ENCODE results near the gene PARP3. TPM values are rescaled to one million over a fixed set of nuclear protein-coding genes. Genes with fewer than 3 reads are reported as not detected.

The PARP3 gene
- total RNA-seq, 1 donor from 2014 or later = 15.8 TPM

GRCh38 chr3:51945926-51946705, 4.0 kb downstream of the PARP3 start:
- no peaks in the 10 kb centered on the region for H3K9me3 Mint-ChIP-seq
- no peaks in the 10 kb centered on the region for H3K27me3 Mint-ChIP-seq (ENCODE audit: low read depth)
- H3K4me3 Mint-ChIP-seq (ENCODE audit: low read depth) = no peak overlapping the region
- no peak overlapping the region for H3K27ac Mint-ChIP-seq
- peaks cover 1% of the 10 kb centered on the region for H3K36me3 Mint-ChIP-seq (ENCODE audit: low read depth)
- peaks cover 6% of the 10 kb centered on the region for H3K4me1 Mint-ChIP-seq (ENCODE audit: low read depth)
- intact Hi-C loops (cut with micrococcal nuclease) = no loop called here
- no peak for DNase-seq (ENCODE audit: low spot score)

DNA sequence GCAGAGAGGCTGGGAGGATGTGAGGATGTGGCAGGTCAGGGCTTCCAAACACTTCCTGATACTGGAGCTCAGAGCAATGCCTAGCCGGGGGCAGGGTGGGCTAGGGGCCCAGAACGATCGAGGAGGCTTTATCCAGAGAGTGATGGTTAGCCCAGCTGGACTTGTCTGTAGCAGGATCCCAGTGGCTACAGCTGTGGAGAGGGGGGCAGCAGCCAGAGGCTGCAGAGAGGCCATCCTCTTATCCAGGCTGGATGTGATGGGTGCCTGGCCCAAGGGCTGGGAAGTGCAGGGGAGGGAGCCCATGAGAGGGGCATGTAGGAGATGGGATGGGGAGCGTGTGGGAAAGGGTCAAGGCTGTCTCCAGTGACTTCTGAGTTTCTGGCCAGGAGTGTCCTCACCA, 4.6 kb downstream of the PARP3 start:
- intact Hi-C loops (cut with micrococcal nuclease) = no loop called here
- no peak for DNase-seq (ENCODE audit: low spot score)
- Mint-ChIP-seq H3K9me3 (no peaks in the 10 kb centered on the region), H3K36me3 (ENCODE audit: low read depth) (no peaks in the 10 kb centered on the region), H3K27ac (no peak overlapping the region), H3K4me1 (ENCODE audit: low read depth) (peaks cover 5% of the 10 kb centered on the region), H3K4me3 (ENCODE audit: low read depth) (no peak overlapping the region), H3K27me3 (ENCODE audit: low read depth) (no peaks in the 10 kb centered on the region)

GRCh38 chr3:51947215-51947900, 5.2 kb downstream of the PARP3 start:
- intact Hi-C loops (cut with micrococcal nuclease) = no loop called here
- no peak overlapping the region for H3K4me3 Mint-ChIP-seq (ENCODE audit: low read depth)
- H3K36me3 Mint-ChIP-seq (ENCODE audit: low read depth) = no peaks in the 10 kb centered on the region
- H3K27me3 Mint-ChIP-seq (ENCODE audit: low read depth) = peaks cover 3% of the 10 kb centered on the region
- no peaks in the 10 kb centered on the region for H3K9me3 Mint-ChIP-seq
- DNase-seq (ENCODE audit: low spot score) = no peak
- H3K27ac Mint-ChIP-seq = no peak overlapping the region
- H3K4me1 Mint-ChIP-seq (ENCODE audit: low read depth) = peaks cover 5% of the 10 kb centered on the region

- Mint-ChIP-seq H3K4me3 (ENCODE audit: low read depth) (no peak overlapping the region), H3K9me3 (no peaks in the 10 kb centered on the region), H3K36me3 (ENCODE audit: low read depth) (no peaks in the 10 kb centered on the region), H3K27ac (no peak overlapping the region), H3K4me1 (ENCODE audit: low read depth) (peaks cover under 1% of the 10 kb centered on the region), H3K27me3 (ENCODE audit: low read depth) (peaks cover 4% of the 10 kb centered on the region)
- no peak for DNase-seq (ENCODE audit: low spot score)
- intact Hi-C loops (cut with micrococcal nuclease) = no loop called here
Measured at GRCh38 chr3:51948016-51948580, 5.9 kb downstream of the PARP3 start.

GRCh38 chr3:51949121-51949520, 7.0 kb downstream of the PARP3 start:
- H3K36me3 Mint-ChIP-seq (ENCODE audit: low read depth) = no peaks in the 10 kb centered on the region
- intact Hi-C loops (cut with micrococcal nuclease) = no loop called here
- H3K27me3 Mint-ChIP-seq (ENCODE audit: low read depth) = peaks cover 15% of the 10 kb centered on the region
- H3K27ac Mint-ChIP-seq = no peak overlapping the region
- H3K9me3 Mint-ChIP-seq = no peaks in the 10 kb centered on the region
- H3K4me3 Mint-ChIP-seq (ENCODE audit: low read depth) = no peak overlapping the region
- no peak for DNase-seq (ENCODE audit: low spot score)
- H3K4me1 Mint-ChIP-seq (ENCODE audit: low read depth) = no peaks in the 10 kb centered on the region

- intact Hi-C loops (cut with micrococcal nuclease) = no loop called here
- Mint-ChIP-seq H3K9me3 (no peaks in the 10 kb centered on the region), H3K4me1 (ENCODE audit: low read depth) (no peaks in the 10 kb centered on the region), H3K4me3 (ENCODE audit: low read depth) (no peak overlapping the region), H3K27me3 (ENCODE audit: low read depth) (peaks cover 26% of the 10 kb centered on the region), H3K27ac (no peak overlapping the region), H3K36me3 (ENCODE audit: low read depth) (no peaks in the 10 kb centered on the region)
- no peak for DNase-seq (ENCODE audit: low spot score)
Measured at GRCh38 chr3:51950899-51951298, 8.7 kb downstream of the PARP3 start.

DNA sequence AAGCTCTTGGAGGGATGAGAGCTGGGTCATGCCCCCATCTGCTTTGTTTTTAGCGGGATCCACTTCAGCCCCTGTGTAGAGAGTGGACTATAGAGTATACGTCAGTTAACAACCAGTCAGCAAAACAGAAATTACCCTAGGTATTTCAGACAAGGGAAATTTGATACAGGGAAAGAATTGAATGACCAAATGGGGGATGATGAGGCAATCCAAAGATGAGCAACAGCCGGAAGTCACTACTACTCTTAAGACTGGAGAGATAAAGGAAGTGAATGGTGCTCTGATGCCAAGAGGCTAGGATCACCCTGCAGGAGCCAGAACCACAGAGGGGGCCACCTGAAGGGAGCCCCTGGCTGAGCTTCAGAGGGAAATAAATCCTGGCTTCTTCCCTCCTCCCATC, 11.3 kb downstream of the PARP3 start:
- H3K36me3 Mint-ChIP-seq (ENCODE audit: low read depth) = no peaks in the 10 kb centered on the region
- H3K4me3 Mint-ChIP-seq (ENCODE audit: low read depth) = no peak overlapping the region
- no peak for DNase-seq (ENCODE audit: low spot score)
- no peak overlapping the region for H3K27ac Mint-ChIP-seq
- H3K9me3 Mint-ChIP-seq = no peaks in the 10 kb centered on the region
- intact Hi-C loops (cut with micrococcal nuclease) = no loop called here
- no peaks in the 10 kb centered on the region for H3K4me1 Mint-ChIP-seq (ENCODE audit: low read depth)
- H3K27me3 Mint-ChIP-seq (ENCODE audit: low read depth) = peaks cover 31% of the 10 kb centered on the region

DNA sequence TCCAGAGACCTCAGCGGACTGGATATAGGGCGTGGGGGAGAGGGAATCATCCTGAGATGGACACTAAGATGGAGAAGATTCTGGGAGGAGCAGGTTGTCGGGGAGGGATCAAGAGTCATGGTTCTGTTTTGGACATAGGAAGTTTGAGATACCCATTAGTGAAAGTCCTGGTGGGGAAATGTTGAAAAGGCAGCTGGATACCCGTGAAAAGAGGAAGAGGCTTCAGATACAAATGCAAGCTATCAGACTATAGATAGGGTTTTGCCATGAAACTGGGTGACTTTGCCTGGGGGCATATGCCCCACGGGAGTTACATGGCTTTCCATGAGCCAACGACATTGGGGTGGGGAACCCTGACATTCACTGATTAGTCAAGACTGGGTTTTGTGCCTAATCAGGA, 11.9 kb downstream of the PARP3 start:
- no peaks in the 10 kb centered on the region for H3K9me3 Mint-ChIP-seq
- H3K4me3 Mint-ChIP-seq (ENCODE audit: low read depth) = no peak overlapping the region
- no peaks in the 10 kb centered on the region for H3K4me1 Mint-ChIP-seq (ENCODE audit: low read depth)
- intact Hi-C loops (cut with micrococcal nuclease) = no loop called here
- H3K27ac Mint-ChIP-seq = no peak overlapping the region
- no peak for DNase-seq (ENCODE audit: low spot score)
- H3K27me3 Mint-ChIP-seq (ENCODE audit: low read depth) = peaks cover 31% of the 10 kb centered on the region
- H3K36me3 Mint-ChIP-seq (ENCODE audit: low read depth) = no peaks in the 10 kb centered on the region

GRCh38 chr3:51954713-51955112, 12.6 kb downstream of the PARP3 start:
- no peak overlapping the region for H3K4me3 Mint-ChIP-seq (ENCODE audit: low read depth)
- H3K27me3 Mint-ChIP-seq (ENCODE audit: low read depth) = peaks cover 31% of the 10 kb centered on the region
- intact Hi-C loops (cut with micrococcal nuclease) = no loop called here
- no peaks in the 10 kb centered on the region for H3K36me3 Mint-ChIP-seq (ENCODE audit: low read depth)
- H3K27ac Mint-ChIP-seq = no peak overlapping the region
- DNase-seq (ENCODE audit: low spot score) = no peak
- H3K4me1 Mint-ChIP-seq (ENCODE audit: low read depth) = no peaks in the 10 kb centered on the region
- no peaks in the 10 kb centered on the region for H3K9me3 Mint-ChIP-seq

- H3K36me3 Mint-ChIP-seq (ENCODE audit: low read depth) = no peaks in the 10 kb centered on the region
- peaks cover 31% of the 10 kb centered on the region for H3K27me3 Mint-ChIP-seq (ENCODE audit: low read depth)
- H3K4me3 Mint-ChIP-seq (ENCODE audit: low read depth) = no peak within 1 kb of the TSS
- intact Hi-C loops (cut with micrococcal nuclease) = no loop called here
- no peak within 1 kb of the TSS for H3K27ac Mint-ChIP-seq
- H3K4me1 Mint-ChIP-seq (ENCODE audit: low read depth) = no peaks in the 10 kb centered on the region
- DNase-seq (ENCODE audit: low spot score) = no peak
- no peaks in the 10 kb centered on the region for H3K9me3 Mint-ChIP-seq
Measured at GRCh38 chr3:51955175-51955892, 13.2 kb downstream of the PARP3 start, which contains the start of gene GPR62. GPR62 (plus strand) TSS chr3:51955381; CDS start chr3:51955653, 272 bp downstream.

GRCh38 chr3:51955893-51956770, 14.0 kb downstream of the PARP3 start:
- H3K27ac Mint-ChIP-seq = no peak overlapping the region
- intact Hi-C loops (cut with micrococcal nuclease) = no loop called here
- no peaks in the 10 kb centered on the region for H3K4me1 Mint-ChIP-seq (ENCODE audit: low read depth)
- no peak overlapping the region for H3K4me3 Mint-ChIP-seq (ENCODE audit: low read depth)
- DNase-seq (ENCODE audit: low spot score) = no peak
- no peaks in the 10 kb centered on the region for H3K36me3 Mint-ChIP-seq (ENCODE audit: low read depth)
- no peaks in the 10 kb centered on the region for H3K9me3 Mint-ChIP-seq
- peaks cover 31% of the 10 kb centered on the region for H3K27me3 Mint-ChIP-seq (ENCODE audit: low read depth)

DNA sequence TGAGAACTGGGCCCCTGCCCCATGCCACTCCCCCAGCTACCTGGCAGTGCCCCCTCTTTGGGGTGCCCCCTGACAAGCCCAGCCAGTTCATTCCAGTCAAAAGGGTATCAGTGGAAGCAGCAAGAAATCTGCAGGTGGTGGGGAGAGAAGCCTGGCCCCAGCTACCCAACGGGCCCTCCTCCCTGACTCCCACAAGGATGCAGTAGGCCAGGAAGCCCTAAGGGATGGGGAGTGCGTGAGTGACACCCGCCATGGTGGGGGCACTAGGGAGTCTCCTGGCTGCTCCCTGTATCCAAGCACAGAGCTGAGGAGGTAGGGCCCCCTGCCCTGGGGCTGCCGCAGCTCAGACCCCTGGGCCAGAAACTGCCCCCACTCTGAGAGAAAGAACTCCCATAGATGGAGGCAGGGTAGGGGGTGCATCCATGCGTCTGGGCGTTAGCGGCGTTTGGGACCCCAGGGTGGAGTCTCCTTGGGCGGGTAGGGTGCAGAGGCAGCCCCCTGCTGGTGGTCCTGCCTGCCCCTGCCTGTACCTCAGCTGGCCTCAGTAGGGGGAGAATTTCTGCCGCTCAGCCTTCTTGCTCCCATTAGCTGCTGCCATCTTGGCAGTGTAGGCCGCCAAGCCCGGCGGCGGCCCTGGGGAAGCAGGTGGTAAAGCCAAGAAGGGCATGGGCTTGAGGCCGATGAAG, 15.5 kb downstream of the PARP3 start:
- no peak overlapping the region for H3K27ac Mint-ChIP-seq

More for the DNA sequence above, 15.5 kb downstream of the PARP3 start:
- peaks cover 30% of the 10 kb centered on the region for H3K27me3 Mint-ChIP-seq (ENCODE audit: low read depth)
- H3K4me1 Mint-ChIP-seq (ENCODE audit: low read depth) = no peaks in the 10 kb centered on the region
- H3K4me3 Mint-ChIP-seq (ENCODE audit: low read depth) = no peak overlapping the region
- intact Hi-C loops (cut with micrococcal nuclease) = no loop called here
- no peak for DNase-seq (ENCODE audit: low spot score)
- H3K9me3 Mint-ChIP-seq = no peaks in the 10 kb centered on the region
- no peaks in the 10 kb centered on the region for H3K36me3 Mint-ChIP-seq (ENCODE audit: low read depth)

Data from activated T-helper 2 cell treated with anti-CD3 and anti-CD28 coated beads, Interferon-gamma antibody, Interleukin-2, Interleukin-4, amounts not matched to agents 10 μg/mL and 5 μg/mL and 100 μg/mL, durations not matched to agents 14 hours and 24 hours and 36 hours (primary cell).